IMR-90 (cell line): Measurements from ENCODE around the gene GP1BA.

Experiments used
- CTCF ChIP-seq: conservative IDR thresholded peaks from 2 replicates; pipeline ENCODE4 v1.5.1; 2012; ENCODE audit warnings: mild to moderate bottlenecking, low read depth, low read length, improper control_type of control experiment
- POLR2A ChIP-seq: IDR thresholded peaks from 2 replicates; pipeline ENCODE4 v1.6.1; 2012; ENCODE audit warnings: mild to moderate bottlenecking, low read depth, low read length
- RAD21 ChIP-seq: IDR thresholded peaks from 2 replicates; pipeline ENCODE4 v1.6.1; 2012; ENCODE audit warnings: low read length, improper control_type of control experiment
- RFX5 ChIP-seq: IDR thresholded peaks from 2 replicates; pipeline ENCODE4 v1.8.0; 2012; ENCODE audit warnings: low read depth, mild to moderate bottlenecking, low read length, moderate library complexity

- TF ChIP-seq CTCF = no peak
- no peak; the same call in 1 of the 2 replicates for TF ChIP-seq POLR2A
- no peak for TF ChIP-seq RAD21
- TF ChIP-seq RFX5 = no peak
Observed at GRCh38 chr17:4939546-4939795, 7.4 kb downstream of the GP1BA start.
